Measurements from ENCODE around the gene DENND1A. TPM values are rescaled to one million over a fixed set of nuclear protein-coding genes. Genes with fewer than 3 reads are reported as not detected.

The DENND1A gene
- total and polyA plus RNA-seq, 2 donors: 6.7 to 9.2 TPM

DNA sequence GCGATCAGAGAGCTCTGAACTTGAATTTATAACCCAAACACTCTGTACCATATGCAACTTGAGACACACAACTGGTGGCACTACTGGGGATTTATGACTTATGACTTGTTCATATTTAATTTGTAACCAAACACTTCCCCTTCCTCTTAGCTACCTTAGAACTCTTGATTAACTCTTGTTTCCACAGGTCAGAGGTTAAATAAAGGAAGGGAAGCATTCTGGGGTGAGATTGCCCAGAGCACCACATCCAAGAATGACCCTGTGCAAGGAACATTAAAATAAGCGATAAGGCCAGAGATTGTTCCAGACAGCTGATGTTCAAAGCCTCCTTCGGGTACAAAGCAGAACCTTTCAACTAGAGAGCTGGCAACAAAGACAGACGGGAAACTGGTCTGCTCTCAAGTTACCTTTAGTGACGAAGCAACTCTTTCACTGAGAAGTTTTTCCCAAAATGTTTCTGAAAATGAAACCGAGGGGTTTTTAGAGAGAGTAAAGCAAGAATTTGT, 242.6 kb downstream of the DENND1A start:
- H3K27me3 ChIP-seq (ENCODE audit: control insufficient read depth in 2 of 2, insufficient read depth in 1 of 2, low read length in 1 of 2): no peaks in the 10 kb centered on the region
- H3K27ac ChIP-seq (ENCODE audit: low read depth in 1 of 2, low read length in 1 of 2): peak overlapping the region; percentile 53 to 59
- DNase-seq (ENCODE audit: low read depth in 6 of 9, low spot score in 9 of 9): peak in 4 of 9 donors; percentile 19 to 57 (median 23)
- H3K9me3 ChIP-seq (ENCODE audit: control insufficient read depth in 2 of 2, insufficient read depth in 1 of 2, low read length in 1 of 2): no peaks in the 10 kb centered on the region
- WGBS: 29% methylated on average over 6 of the region's 6 CpGs
- H3K36me3 ChIP-seq (ENCODE audit: control insufficient read depth in 2 of 2, insufficient read depth in 2 of 2, low read length in 1 of 2): no peaks in the 10 kb centered on the region
- H3K4me3 ChIP-seq (ENCODE audit: low read length in 2 of 2): no peak overlapping the region
- peaks cover 0 to 28% of the 10 kb centered on the region in 2 donors for H3K4me1 ChIP-seq (ENCODE audit: control insufficient read depth in 2 of 2, insufficient read depth in 2 of 2, low read length in 2 of 2)

DNA sequence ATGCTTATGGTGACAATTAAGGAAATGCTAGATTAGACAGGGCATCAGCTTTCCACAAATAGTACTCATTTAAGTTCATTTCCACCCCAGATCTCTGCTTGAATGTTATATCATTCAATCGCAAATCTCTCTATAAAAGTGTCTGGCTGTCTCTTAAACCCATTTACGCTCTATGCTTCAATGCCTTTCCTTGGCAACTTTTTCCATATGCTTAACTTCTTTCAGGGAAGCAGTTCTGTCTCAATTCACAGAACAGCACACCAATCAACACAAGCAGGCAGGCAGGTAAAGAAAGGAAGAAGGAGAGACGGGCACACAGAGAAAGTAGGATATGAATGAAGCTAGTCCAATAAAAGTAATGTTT, 243.1 kb downstream of the DENND1A start:
- no peaks in the 10 kb centered on the region for H3K9me3 ChIP-seq (ENCODE audit: control insufficient read depth in 2 of 2, insufficient read depth in 1 of 2, low read length in 1 of 2)
- no peak for DNase-seq (ENCODE audit: low read depth in 6 of 9, low spot score in 9 of 9)
- peaks cover 0 to 28% of the 10 kb centered on the region in 2 donors for H3K4me1 ChIP-seq (ENCODE audit: control insufficient read depth in 2 of 2, insufficient read depth in 2 of 2, low read length in 2 of 2)
- H3K27ac ChIP-seq (ENCODE audit: low read depth in 1 of 2, low read length in 1 of 2): peak overlapping the region; percentile 26 to 33
- WGBS: 89% methylated on average over 3 of the region's 3 CpGs
- no peak overlapping the region for H3K4me3 ChIP-seq (ENCODE audit: low read length in 2 of 2)
- no peaks in the 10 kb centered on the region for H3K36me3 ChIP-seq (ENCODE audit: control insufficient read depth in 2 of 2, insufficient read depth in 2 of 2, low read length in 1 of 2)
- no peaks in the 10 kb centered on the region for H3K27me3 ChIP-seq (ENCODE audit: control insufficient read depth in 2 of 2, insufficient read depth in 1 of 2, low read length in 1 of 2)

DNA sequence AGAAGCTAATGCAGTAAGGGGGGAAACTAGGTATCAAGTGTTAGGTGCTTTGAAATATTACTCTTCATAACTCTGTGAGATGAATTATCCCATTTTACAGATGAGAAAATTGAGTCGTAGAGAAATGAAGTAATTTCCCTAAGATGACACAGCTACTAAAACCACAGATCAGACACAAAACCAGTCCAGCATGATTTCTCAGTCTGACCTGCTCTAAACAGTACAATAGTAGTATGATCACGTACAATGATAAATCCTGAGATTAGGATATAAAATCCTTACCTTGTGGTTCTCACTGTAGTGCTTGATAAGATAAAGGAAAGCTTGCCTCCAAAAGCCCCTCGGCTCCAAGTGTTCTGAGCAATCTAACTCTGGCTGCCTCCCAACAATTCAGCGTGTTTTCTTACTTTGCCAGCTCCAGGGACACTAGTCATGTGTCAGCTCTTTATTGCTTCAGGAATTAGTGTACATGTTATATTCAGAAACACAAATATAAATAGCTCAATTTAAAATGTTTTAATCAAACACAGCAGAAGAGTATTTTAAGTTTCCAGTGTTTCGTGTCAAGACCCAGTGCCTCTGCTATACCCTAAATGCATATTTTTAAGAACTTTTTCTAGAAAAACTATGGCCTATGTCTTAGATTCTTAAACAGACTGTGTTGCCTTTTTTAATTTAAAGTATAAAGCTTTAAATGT, 243.6 kb downstream of the DENND1A start:
- Histone ChIP-seq H3K9me3 (ENCODE audit: control insufficient read depth in 2 of 2, insufficient read depth in 1 of 2, low read length in 1 of 2) (peaks cover 0 to under 1% of the 10 kb centered on the region in 2 donors), H3K4me3 (ENCODE audit: low read length in 2 of 2) (no peak overlapping the region), H3K4me1 (ENCODE audit: control insufficient read depth in 2 of 2, insufficient read depth in 2 of 2, low read length in 2 of 2) (peaks cover 0 to 28% of the 10 kb centered on the region in 2 donors), H3K36me3 (ENCODE audit: control insufficient read depth in 2 of 2, insufficient read depth in 2 of 2, low read length in 1 of 2) (no peaks in the 10 kb centered on the region), H3K27me3 (ENCODE audit: control insufficient read depth in 2 of 2, insufficient read depth in 1 of 2, low read length in 1 of 2) (no peaks in the 10 kb centered on the region), H3K27ac (ENCODE audit: low read depth in 1 of 2, low read length in 1 of 2) (peak overlapping the region in 1 of 2 donors; percentile 32)
- 95% methylated on average over 5 of the region's 5 CpGs for WGBS
- DNase-seq (ENCODE audit: low read depth in 6 of 9, low spot score in 9 of 9): peak in 1 of 9 donors; percentile 19

DNA sequence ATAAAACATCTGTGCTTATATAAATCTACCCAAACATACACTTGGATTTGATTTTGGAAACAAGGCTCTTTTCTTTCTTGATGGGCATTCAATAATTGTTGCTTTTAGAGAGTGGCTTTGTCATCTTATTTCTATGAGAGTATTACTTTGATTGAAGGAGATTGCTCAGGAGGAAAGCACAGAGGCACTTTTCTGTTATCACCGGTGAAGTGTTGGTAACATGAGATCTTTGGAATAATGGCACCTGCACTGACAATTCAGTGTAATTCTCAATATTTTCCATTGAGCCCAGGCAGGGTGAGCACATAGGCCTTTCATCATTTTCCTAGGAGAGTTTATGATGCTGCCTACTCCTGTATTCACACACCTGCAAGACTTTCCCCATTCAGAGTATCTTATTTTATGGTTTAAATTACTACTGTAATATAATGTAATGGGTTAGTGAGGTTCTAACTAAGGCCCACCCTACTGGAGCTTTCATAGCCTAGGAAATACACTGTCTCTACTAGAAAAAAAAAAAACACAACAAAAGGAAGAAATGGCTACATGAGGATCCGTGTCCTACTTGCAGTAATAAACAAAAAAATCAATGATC, 244.3 kb downstream of the DENND1A start:
- Histone ChIP-seq H3K4me3 (ENCODE audit: low read length in 2 of 2) (no peak overlapping the region), H3K27me3 (ENCODE audit: control insufficient read depth in 2 of 2, insufficient read depth in 1 of 2, low read length in 1 of 2) (no peaks in the 10 kb centered on the region), H3K27ac (ENCODE audit: low read depth in 1 of 2, low read length in 1 of 2) (no peak overlapping the region), H3K36me3 (ENCODE audit: control insufficient read depth in 2 of 2, insufficient read depth in 2 of 2, low read length in 1 of 2) (no peaks in the 10 kb centered on the region), H3K4me1 (ENCODE audit: control insufficient read depth in 2 of 2, insufficient read depth in 2 of 2, low read length in 2 of 2) (peaks cover 0 to 28% of the 10 kb centered on the region in 2 donors), H3K9me3 (ENCODE audit: control insufficient read depth in 2 of 2, insufficient read depth in 1 of 2, low read length in 1 of 2) (peaks cover 0 to 7% of the 10 kb centered on the region in 2 donors)
- 97% methylated on average over 2 of the region's 2 CpGs for WGBS
- DNase-seq (ENCODE audit: low read depth in 6 of 9, low spot score in 9 of 9): no peak

DNA sequence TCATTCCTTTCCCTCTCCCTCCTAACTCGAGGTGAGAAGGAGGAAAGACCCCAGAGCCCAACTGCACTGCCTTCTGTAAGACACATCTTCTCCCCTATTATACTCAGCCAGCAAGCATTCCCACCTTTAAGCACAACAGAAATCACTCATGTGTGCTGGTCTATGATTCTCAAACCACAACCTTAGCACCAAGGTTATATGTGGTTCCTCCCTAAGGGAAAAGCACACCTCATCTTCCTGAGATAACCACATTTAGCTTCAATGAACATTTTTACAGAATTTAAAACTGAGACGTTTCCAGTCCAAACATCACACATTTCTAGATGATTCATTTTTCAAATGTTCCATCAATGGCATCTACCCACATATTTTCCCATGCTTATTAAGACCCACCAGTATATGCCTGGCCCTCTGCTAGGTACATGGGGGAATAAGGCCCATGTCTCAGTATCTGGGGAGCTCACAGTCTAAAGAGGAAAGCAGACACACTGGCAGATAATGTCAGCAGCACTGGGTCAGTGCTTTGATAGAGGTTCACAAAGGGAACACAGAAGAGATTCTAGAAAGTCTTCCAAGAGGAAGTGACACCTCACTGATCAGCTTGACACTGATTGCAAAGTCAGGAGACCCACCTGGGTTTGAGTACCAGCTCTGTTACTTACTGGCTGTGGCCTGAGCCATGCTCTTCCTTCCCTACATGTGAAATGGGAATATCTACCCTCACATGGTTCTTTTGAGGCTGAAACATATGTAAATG, 245.4 kb downstream of the DENND1A start:
- Histone ChIP-seq H3K4me1 (ENCODE audit: control insufficient read depth in 2 of 2, insufficient read depth in 2 of 2, low read length in 2 of 2) (peaks cover 0 to 34% of the 10 kb centered on the region in 2 donors), H3K9me3 (ENCODE audit: control insufficient read depth in 2 of 2, insufficient read depth in 1 of 2, low read length in 1 of 2) (peaks cover 0 to 10% of the 10 kb centered on the region in 2 donors), H3K36me3 (ENCODE audit: control insufficient read depth in 2 of 2, insufficient read depth in 2 of 2, low read length in 1 of 2) (no peaks in the 10 kb centered on the region), H3K27ac (ENCODE audit: low read depth in 1 of 2, low read length in 1 of 2) (no peak overlapping the region), H3K4me3 (ENCODE audit: low read length in 2 of 2) (no peak overlapping the region), H3K27me3 (ENCODE audit: control insufficient read depth in 2 of 2, insufficient read depth in 1 of 2, low read length in 1 of 2) (no peaks in the 10 kb centered on the region)
- DNase-seq (ENCODE audit: low read depth in 6 of 9, low spot score in 9 of 9): peak in 2 of 9 donors; percentile 6 to 26
- 39% methylated on average over 2 of the region's 2 CpGs for WGBS

DNA sequence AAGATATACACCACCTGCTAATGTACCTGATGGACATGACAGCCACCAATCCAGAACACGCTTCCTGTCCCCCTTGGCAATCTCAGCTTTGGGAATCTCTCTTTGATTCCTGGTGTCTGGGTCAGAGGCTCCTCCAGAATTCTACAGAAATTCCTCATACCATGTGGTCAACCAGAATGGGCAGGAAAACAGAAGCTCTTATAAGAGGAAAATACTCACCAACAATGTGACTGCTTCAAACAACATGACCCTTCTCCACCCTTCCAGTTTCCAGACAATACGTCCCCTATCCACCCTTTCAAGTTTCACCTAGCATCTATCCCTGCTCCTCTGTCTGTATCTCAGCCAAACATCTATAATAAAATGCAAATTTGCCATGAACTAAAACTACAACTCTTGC, 247.2 kb downstream of the DENND1A start:
- Histone ChIP-seq H3K9me3 (ENCODE audit: control insufficient read depth in 2 of 2, insufficient read depth in 1 of 2, low read length in 1 of 2) (peaks cover 0 to 10% of the 10 kb centered on the region in 2 donors), H3K4me1 (ENCODE audit: control insufficient read depth in 2 of 2, insufficient read depth in 2 of 2, low read length in 2 of 2) (peaks cover 0 to 47% of the 10 kb centered on the region in 2 donors), H3K36me3 (ENCODE audit: control insufficient read depth in 2 of 2, insufficient read depth in 2 of 2, low read length in 1 of 2) (no peaks in the 10 kb centered on the region), H3K4me3 (ENCODE audit: low read length in 2 of 2) (no peak overlapping the region), H3K27ac (ENCODE audit: low read depth in 1 of 2, low read length in 1 of 2) (no peak overlapping the region), H3K27me3 (ENCODE audit: control insufficient read depth in 2 of 2, insufficient read depth in 1 of 2, low read length in 1 of 2) (no peaks in the 10 kb centered on the region)
- no peak for DNase-seq (ENCODE audit: low read depth in 6 of 9, low spot score in 9 of 9)
- WGBS: 97% methylated on average over 2 of the region's 2 CpGs

DNA sequence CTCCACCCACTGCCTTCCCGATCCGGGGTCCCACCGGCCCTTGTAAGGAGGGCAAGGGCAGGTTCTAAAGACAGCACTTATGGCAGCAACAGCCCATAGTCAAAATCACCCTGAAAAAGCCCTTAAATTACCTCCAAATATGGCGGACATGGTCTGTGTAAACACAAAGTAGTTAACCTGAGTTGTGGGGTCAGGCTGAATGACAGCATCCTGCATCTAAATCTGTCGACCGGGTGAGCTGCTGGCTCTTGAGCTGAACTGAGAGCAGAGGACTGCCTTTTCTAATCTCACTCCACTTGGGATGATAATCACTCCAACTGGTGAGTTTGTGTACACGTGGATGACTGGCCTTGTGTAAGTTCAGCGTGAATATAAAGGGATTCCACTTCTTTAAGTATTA, 249.6 kb downstream of the DENND1A start:
- H3K27me3 ChIP-seq (ENCODE audit: control insufficient read depth in 2 of 2, insufficient read depth in 1 of 2, low read length in 1 of 2): no peaks in the 10 kb centered on the region
- no peak for DNase-seq (ENCODE audit: low read depth in 6 of 9, low spot score in 9 of 9)
- WGBS: 97% methylated on average over 8 of the region's 8 CpGs

DNA sequence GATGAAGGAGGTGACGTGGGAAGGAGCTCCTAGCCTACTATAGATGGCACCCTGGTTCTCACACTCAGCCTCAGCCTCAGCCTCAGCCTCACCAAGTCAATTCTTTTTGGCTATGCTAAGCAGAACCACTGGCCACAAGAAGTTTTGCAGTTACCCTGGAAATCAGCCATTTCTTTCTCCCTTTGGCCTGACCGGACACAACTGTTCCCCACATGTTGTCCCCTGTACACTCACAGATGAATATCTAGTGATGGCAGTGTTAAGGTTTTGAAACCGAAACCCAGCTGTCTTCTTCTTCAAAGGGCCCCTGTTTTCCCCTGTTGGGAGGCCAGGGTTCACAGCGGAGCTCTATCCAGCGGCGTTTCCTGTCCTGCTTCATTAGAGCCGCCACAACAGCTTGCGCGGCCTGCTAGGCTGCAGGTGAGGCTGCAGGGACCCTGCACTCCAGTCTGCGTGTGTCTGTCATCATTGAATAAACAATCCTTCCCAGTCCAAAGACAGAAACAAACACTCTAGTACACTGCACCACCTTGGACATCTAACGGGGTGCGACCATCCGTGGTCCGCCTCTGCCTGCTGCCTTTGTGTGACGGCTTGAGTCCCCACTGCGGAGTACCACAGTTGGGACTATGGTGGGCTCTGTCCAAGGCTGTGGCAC, 250.5 kb downstream of the DENND1A start:
- DNase-seq (ENCODE audit: low read depth in 6 of 9, low spot score in 9 of 9): peak in 7 of 9 donors; percentile 38 to 83 (median 47)
- Histone ChIP-seq H3K4me1 (ENCODE audit: control insufficient read depth in 2 of 2, insufficient read depth in 2 of 2, low read length in 2 of 2) (peaks cover 0 to 38% of the 10 kb centered on the region in 2 donors), H3K4me3 (ENCODE audit: low read length in 2 of 2) (no peak overlapping the region), H3K36me3 (ENCODE audit: control insufficient read depth in 2 of 2, insufficient read depth in 2 of 2, low read length in 1 of 2) (no peaks in the 10 kb centered on the region), H3K27ac (ENCODE audit: low read depth in 1 of 2, low read length in 1 of 2) (peak overlapping the region in 1 of 2 donors; percentile 80), H3K27me3 (ENCODE audit: control insufficient read depth in 2 of 2, insufficient read depth in 1 of 2, low read length in 1 of 2) (no peaks in the 10 kb centered on the region), H3K9me3 (ENCODE audit: control insufficient read depth in 2 of 2, insufficient read depth in 1 of 2, low read length in 1 of 2) (peaks cover 0 to 10% of the 10 kb centered on the region in 2 donors)
- 83% methylated on average over 16 of the region's 16 CpGs for WGBS

More for the DNA sequence above, 249.6 kb downstream of the DENND1A start:
- Histone ChIP-seq H3K27ac (ENCODE audit: low read depth in 1 of 2, low read length in 1 of 2) (no peak overlapping the region), H3K4me3 (ENCODE audit: low read length in 2 of 2) (no peak overlapping the region), H3K9me3 (ENCODE audit: control insufficient read depth in 2 of 2, insufficient read depth in 1 of 2, low read length in 1 of 2) (peaks cover 0 to 10% of the 10 kb centered on the region in 2 donors), H3K4me1 (ENCODE audit: control insufficient read depth in 2 of 2, insufficient read depth in 2 of 2, low read length in 2 of 2) (peaks cover 0 to 46% of the 10 kb centered on the region in 2 donors), H3K36me3 (ENCODE audit: control insufficient read depth in 2 of 2, insufficient read depth in 2 of 2, low read length in 1 of 2) (no peaks in the 10 kb centered on the region)
